ENCODE measurements around the gene C2orf68. TPM values are rescaled to one million over a fixed set of nuclear protein-coding genes. Genes with fewer than 3 reads are reported as not detected.

C2orf68 gene
- total and polyA plus RNA-seq, 2 of the 13 experiments (the other 11 are each of a cell fraction or from before 2014, with no cell fraction given): 47.1 to 77.4 TPM

DNA sequence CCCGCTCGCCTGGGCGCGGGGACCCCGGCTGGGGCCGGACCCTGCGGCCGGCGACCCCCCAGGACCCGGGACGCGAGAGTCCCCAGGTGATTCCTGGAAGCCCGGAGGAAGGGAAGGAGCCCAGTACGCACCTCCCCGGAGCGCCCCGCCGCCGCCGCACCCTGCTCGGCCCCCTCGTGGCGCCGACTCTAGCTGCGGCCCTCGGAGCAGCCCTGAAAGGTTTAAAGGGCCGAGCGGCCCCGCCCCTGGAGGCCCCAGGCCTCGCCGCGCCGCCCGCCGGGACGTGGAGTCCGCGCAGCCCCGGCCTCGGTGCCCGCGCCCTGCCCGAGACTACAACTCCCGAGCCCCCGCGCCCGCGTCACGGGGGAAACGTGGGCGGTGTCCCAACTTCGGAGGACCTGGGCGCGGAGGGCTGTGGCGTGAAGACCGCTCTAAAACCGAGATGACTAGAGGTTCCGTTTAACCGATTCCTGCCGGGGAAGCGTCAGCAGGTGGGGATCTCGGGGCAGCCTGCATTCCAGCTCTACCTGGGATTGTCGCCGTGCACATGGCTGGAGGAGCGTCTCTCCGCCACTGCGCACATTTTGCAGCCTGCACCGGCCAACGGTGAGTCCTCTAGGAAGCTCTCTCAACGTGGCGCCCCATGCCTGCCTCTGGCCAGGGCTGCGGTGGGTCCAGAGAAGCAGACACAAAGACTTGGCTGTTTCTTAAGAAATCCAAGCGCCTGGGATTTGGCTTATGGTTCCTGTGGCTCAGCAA, 9.2 kb downstream of the C2orf68 start, which contains the start of gene TMEM150A (continued):
- TF ChIP-seq, protein P1, sequence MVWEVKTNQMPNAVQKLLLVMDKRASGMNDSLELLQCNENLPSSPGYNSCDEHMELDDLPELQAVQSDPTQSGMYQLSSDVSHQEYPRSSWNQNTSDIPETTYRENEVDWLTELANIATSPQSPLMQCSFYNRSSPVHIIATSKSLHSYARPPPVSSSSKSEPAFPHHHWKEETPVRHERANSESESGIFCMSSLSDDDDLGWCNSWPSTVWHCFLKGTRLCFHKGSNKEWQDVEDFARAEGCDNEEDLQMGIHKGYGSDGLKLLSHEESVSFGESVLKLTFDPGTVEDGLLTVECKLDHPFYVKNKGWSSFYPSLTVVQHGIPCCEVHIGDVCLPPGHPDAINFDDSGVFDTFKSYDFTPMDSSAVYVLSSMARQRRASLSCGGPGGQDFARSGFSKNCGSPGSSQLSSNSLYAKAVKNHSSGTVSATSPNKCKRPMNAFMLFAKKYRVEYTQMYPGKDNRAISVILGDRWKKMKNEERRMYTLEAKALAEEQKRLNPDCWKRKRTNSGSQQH (CRISPR knock-in tag; IDR thresholded peaks at IDR 0.05; ENCODE audit: low read depth): no peak
- TF ChIP-seq ZNF230 (CRISPR knock-in tag; IDR thresholded peaks at IDR 0.05) (no peak), ZNF264 (CRISPR knock-in tag; IDR thresholded peaks at IDR 0.05) (no peak), ZFP1 (CRISPR knock-in tag; IDR thresholded peaks at IDR 0.05) (0 out of 2 replicates have a peak, but pooled peaks have one; percentile 4), NR3C1 (CRISPR knock-in tag; IDR thresholded peaks at IDR 0.05) (no peak), SOX5 (CRISPR knock-in tag; IDR thresholded peaks at IDR 0.05; ENCODE audit: borderline replicate concordance) (no peak), HNRNPH1 (optimal IDR thresholded peaks at IDR 0.05; ENCODE audit: low read depth, low read length) (no peak), CC2D1A (CRISPR knock-in tag; IDR thresholded peaks at IDR 0.05) (no peak), ZNF564 (CRISPR knock-in tag; IDR thresholded peaks at IDR 0.05) (no peak; the same call in 1 of the 2 replicates), TBX3 (IDR thresholded peaks at IDR 0.05; ENCODE audit: borderline replicate concordance) (no peak), ZSCAN25 (CRISPR knock-in tag; IDR thresholded peaks at IDR 0.05) (0 out of 2 replicates have a peak, but pooled peaks have one; percentile 21), KDM6A (CRISPR knock-in tag; IDR thresholded peaks at IDR 0.05; ENCODE audit: low read depth) (no peak), NAIF1 (CRISPR knock-in tag; IDR thresholded peaks at IDR 0.05; ENCODE audit: borderline replicate concordance) (no peak), ZNF749 (CRISPR knock-in tag; IDR thresholded peaks at IDR 0.05; ENCODE audit: borderline replicate concordance) (no peak), ZNF570 (CRISPR knock-in tag; IDR thresholded peaks at IDR 0.05; ENCODE audit: borderline replicate concordance) (no peak), TBL1XR1 (IDR thresholded peaks at IDR 0.05; ENCODE audit: borderline replicate concordance, low read length, partially characterized antibody) (peak; percentile 66), CBFB (CRISPR knock-in tag; IDR thresholded peaks at IDR 0.05) (no peak), ZNF891 (CRISPR knock-in tag; IDR thresholded peaks at IDR 0.05) (no peak), CHD2 (IDR thresholded peaks at IDR 0.05; ENCODE audit: low read depth, low read length) (peak; percentile 4; the same call in 1 of the 2 replicates), ZNF282 (IDR thresholded peaks at IDR 0.05; ENCODE audit: partially characterized antibody) (no peak)
- TF ChIP-seq, protein P2, sequence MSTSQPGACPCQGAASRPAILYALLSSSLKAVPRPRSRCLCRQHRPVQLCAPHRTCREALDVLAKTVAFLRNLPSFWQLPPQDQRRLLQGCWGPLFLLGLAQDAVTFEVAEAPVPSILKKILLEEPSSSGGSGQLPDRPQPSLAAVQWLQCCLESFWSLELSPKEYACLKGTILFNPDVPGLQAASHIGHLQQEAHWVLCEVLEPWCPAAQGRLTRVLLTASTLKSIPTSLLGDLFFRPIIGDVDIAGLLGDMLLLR (CRISPR knock-in tag; IDR thresholded peaks at IDR 0.05): peak; percentile 97
- TF ChIP-seq, protein P3, sequence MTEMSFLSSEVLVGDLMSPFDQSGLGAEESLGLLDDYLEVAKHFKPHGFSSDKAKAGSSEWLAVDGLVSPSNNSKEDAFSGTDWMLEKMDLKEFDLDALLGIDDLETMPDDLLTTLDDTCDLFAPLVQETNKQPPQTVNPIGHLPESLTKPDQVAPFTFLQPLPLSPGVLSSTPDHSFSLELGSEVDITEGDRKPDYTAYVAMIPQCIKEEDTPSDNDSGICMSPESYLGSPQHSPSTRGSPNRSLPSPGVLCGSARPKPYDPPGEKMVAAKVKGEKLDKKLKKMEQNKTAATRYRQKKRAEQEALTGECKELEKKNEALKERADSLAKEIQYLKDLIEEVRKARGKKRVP (CRISPR knock-in tag; IDR thresholded peaks at IDR 0.05): 0 out of 4 replicates have a peak, but pooled peaks of 1 of the 2 experiments have one; percentile 28
- TF ChIP-seq, protein P4, sequence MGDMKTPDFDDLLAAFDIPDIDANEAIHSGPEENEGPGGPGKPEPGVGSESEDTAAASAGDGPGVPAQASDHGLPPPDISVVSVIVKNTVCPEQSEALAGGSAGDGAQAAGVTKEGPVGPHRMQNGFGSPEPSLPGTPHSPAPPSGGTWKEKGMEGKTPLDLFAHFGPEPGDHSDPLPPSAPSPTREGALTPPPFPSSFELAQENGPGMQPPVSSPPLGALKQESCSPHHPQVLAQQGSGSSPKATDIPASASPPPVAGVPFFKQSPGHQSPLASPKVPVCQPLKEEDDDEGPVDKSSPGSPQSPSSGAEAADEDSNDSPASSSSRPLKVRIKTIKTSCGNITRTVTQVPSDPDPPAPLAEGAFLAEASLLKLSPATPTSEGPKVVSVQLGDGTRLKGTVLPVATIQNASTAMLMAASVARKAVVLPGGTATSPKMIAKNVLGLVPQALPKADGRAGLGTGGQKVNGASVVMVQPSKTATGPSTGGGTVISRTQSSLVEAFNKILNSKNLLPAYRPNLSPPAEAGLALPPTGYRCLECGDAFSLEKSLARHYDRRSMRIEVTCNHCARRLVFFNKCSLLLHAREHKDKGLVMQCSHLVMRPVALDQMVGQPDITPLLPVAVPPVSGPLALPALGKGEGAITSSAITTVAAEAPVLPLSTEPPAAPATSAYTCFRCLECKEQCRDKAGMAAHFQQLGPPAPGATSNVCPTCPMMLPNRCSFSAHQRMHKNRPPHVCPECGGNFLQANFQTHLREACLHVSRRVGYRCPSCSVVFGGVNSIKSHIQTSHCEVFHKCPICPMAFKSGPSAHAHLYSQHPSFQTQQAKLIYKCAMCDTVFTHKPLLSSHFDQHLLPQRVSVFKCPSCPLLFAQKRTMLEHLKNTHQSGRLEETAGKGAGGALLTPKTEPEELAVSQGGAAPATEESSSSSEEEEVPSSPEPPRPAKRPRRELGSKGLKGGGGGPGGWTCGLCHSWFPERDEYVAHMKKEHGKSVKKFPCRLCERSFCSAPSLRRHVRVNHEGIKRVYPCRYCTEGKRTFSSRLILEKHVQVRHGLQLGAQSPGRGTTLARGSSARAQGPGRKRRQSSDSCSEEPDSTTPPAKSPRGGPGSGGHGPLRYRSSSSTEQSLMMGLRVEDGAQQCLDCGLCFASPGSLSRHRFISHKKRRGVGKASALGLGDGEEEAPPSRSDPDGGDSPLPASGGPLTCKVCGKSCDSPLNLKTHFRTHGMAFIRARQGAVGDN (CRISPR knock-in tag; IDR thresholded peaks at IDR 0.05): peak; percentile 80
